HG03469 (cell line): Measurements from ENCODE around the gene PTPRN2.
"Not testable (repeated sequence)": the region's sequence is repeated elsewhere in the genome, so short reads cannot be mapped to it uniquely, and the experiment has no call there.

Source experiments
- ATAC-seq: cut with Tn5 transposase; IDR thresholded peaks from one replicate; pipeline ENCODE4 v1.9.1; 2021; ENCODE audit warnings: mild to moderate bottlenecking, moderate library complexity, moderate number of reproducible peaks; ENCODE audit not compliant: unreplicated experiment

PTPRN2 gene

DNA sequence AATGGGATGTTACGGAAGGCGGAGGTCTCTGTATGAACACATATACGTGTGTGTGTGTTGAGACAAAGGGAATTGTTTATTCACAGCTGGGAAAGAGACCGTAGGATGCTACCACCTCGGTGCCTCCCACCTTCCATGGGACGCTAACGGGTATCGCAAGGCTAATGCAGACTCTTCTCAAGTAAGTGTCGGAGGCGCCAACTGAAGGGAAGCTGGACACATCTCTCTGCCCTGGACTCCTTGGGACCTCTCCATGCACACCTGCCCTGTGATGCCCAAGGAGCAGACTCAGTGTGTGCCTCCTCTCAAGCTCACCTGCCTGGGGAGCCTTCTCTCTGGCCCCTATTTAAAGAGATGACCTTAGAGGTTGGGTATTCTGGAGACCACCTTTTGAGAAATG lies 1020.0 kb downstream of the PTPRN2 start:
- no peak for ATAC-seq

- no peak for ATAC-seq
These were observed 1021.0 kb downstream of the PTPRN2 start for GRCh38 chr7:157566631-157567006.

- no peak for ATAC-seq
These were observed 1021.5 kb downstream of the PTPRN2 start for GRCh38 chr7:157565981-157566630.

GRCh38 chr7:157565201-157565626 lies 1022.4 kb downstream of the PTPRN2 start:
- no peak for ATAC-seq

- no peak for ATAC-seq
These were observed 1023.0 kb downstream of the PTPRN2 start for GRCh38 chr7:157564517-157565177.

DNA sequence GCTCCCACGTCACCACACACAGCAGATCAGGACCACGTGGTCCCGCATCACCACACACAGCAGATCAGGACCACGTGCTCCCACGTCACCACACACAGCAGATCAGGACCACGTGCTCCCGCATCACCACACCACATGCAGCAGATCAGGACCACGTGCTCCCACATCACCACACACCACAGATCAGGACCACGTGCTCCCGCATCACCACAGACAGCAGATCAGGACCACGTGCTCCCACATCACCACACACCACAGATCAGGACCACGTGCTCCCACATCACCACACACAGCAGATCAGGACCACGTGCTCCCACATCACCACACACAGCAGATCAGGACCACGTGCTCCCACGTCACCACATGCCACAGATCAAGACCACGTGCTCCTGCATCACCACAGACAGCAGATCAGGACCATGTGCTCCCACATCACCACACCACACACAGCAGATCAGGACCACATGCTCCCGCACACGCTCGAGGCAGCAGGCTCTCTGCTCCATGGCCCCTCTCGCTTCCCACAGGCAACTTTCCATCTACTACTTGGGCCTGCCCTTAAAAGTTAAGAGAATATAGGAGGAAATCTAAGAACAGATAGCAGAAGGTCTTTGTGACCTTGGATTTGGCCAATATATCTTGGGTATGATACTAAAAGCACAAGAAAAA lies 1024.0 kb downstream of the PTPRN2 start:
- not testable (repeated sequence) for ATAC-seq

DNA sequence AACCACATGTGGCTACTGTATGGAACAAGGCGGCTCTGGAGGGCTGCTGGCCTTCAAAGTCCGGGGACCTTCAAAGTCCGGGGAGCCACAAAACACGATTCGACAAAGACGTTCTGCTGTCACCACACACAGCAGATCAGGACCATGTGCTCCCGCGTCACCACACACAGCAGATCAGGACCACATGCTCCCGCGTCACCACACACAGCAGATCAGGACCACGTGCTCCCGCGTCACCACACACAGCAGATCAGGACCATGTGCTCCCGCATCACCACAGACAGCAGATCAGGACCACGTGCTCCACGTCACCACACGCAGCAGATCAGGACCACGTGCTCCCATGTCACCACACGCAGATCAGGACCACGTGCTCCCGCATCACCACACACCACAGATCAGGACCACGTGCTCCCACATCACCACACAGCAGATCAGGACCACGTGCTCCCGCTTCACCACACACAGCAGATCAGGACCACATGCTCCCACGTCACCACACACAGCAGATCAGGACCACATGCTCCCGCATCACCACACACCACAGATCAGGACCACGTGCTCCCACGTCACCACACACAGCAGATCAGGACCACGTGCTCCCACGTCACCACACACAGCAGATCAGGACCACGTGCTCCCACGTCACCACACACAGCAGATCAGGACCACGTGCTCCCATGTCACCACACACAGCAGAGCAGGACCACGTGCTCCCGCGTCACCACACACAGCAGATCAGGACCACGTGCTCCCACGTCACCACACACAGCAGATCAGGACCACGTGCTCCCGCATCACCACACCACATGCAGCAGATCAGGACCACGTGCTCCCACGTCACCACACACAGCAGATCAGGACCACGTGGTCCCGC lies 1024.9 kb downstream of the PTPRN2 start:
- ATAC-seq = not testable (repeated sequence)

DNA sequence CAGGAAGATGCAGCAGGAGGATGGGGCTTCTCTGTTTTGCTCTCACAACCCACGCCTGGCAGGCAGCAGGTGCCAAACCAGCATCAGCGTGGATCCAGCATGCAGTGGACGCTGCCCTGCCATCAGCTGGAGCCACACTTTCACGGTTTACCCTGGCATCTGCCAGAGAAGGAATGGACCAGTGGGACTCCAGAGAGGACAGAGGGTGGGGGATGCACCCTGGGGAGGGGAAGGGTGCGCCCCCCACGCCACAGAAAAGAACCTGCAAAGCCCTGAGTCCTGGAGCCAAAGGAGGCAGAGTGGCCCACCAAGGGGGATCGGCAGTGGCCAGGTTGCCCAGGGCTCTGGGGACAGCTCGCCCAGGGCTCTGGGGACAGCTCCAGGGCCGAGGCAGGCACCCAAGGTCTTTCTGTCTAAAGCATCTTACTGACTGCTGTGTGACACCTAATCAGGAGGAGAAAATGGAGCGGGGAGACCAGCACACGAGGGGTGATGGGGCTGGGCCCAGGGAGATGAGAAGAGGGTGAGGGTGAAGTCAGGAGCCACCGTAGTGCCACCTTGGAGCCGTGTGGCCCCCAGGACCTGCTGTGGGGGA lies 1025.7 kb downstream of the PTPRN2 start:
- ATAC-seq = no peak

DNA sequence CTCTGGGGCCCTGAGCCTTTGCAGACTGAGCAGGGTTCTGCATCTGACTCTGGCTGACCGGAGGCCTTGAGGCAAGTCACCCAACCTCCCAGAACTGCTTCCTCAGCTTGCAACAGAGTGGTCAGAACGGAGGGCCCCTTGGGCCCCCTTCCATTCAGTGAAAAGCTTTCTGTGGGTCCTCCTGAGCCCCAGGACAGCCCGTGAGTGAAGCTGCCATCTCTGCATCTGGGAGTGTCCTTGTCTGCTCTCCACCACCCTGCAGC lies 1026.2 kb downstream of the PTPRN2 start:
- ATAC-seq = no peak

- no peak for ATAC-seq
These were observed 1026.7 kb downstream of the PTPRN2 start for GRCh38 chr7:157560710-157561522.

GRCh38 chr7:157560258-157560654 lies 1027.4 kb downstream of the PTPRN2 start:
- no peak for ATAC-seq

GRCh38 chr7:157559596-157560257 lies 1027.9 kb downstream of the PTPRN2 start:
- ATAC-seq = no peak

DNA sequence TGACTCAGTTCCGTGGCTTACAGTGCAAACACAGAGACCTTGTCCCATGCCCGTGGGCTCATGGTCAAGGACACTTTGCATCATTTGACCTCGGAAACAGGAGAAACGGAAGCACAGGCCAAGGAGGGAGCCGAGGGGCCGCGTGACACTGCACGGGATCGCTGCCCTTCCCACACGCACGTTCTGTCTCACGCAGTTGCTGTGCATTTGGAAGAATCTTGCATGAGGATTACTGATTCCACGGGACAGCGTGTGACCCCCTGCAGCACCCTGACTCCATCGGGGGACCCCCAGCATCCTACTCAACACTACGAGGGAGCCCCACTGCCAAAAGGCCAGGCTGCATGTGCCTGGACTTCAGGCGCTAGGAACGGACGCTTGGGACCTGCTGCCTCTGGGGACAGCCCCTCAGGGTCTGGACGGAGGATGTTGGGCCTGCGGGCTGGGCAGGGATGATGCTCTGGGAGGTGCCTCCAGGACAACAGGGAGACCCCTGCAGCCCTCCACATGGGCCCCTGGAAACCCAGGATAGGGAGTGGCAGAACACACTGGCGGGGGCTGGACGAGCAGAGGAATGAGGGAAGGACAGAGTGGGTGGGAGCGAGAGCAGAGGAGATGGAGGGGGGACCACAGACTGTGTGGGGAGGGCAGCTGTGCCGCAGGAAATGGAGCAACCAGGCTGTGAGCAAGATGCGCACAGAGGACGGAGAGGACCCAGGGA lies 1028.6 kb downstream of the PTPRN2 start:
- ATAC-seq = no peak

GRCh38 chr7:157558516-157558874 lies 1029.1 kb downstream of the PTPRN2 start:
- no peak for ATAC-seq

- ATAC-seq = no peak
These were observed 1029.6 kb downstream of the PTPRN2 start for GRCh38 chr7:157558061-157558460.

- no peak for ATAC-seq
These were observed 1030.4 kb downstream of the PTPRN2 start for GRCh38 chr7:157557263-157557662.

DNA sequence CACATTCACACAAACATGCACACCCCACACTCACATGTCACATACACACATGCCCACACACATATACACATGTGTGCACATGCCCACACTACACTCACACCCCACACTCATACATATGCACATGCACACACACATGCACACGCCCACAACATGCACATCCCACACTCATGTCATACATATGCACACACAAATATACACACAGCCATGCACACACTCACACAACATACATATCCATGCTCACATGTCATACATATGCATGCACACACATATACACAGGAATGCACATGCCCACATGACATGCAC lies 1031.0 kb downstream of the PTPRN2 start:
- ATAC-seq = no peak

DNA sequence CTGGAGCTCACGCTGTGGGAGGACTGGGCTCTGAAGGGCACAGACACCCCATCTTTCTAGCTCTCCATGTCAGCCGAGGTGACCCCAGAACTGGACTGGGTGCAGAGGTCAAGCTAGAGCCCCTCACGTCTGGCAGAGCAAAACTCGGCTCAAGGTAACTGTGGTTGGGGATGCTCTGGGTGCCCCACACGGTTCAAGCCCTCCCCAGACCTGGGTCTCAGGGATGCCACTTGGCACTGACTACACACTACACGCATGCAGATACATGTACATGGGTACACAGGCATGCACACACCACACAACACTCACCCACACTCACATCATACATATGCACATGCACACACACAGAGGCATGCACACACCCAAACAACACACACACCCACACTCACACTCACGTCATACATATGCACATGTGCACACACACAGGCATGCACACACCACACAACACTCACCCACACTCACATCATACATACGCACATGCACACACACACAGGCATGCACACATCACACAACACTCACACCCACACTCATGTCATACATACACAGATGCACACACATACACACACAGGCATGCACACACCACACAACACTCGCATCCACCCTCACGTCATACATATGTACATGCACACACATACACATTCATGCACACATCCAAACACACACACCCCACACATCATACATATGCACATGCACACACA lies 1031.5 kb downstream of the PTPRN2 start:
- no peak for ATAC-seq

DNA sequence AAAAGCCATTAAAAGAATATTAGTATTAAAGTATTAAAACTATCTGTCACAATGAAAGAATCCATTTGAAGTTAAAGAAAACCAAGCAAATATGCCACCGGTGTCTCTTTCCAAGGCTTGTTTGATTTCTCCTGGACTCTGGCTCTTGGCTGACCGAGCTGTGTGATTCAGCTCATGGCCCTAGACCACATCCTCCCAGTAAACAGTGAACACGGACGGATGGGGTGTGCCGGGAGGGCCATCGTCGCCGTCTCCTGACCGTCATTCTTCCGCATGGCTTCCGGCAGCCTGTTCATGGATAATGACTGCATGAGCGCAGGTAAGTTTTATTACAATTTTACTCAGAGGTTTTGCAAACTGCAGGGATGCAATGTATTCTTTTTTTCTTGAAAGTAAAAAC lies 1032.3 kb downstream of the PTPRN2 start:
- no peak for ATAC-seq
